Esophagus muscularis mucosa (tissue), 4 donors: Measurements from ENCODE around the gene DDX53.

Experiments used
- CTCF ChIP-seq, 3 experiments: fragments of 200-600 bp in 2 of 3; fragments of 450-650 bp in 1 of 3; sonication (generic) in 2 of 3; IDR thresholded peaks; one replicate each; pipeline ENCODE4 v1.5.1; 2017 to 2019; ENCODE audit warnings: antibody characterized with exemption in 3 of 3, mild to moderate bottlenecking in 2 of 3, moderate library complexity in 1 of 3
- EP300 ChIP-seq: sonication (generic); formaldehyde crosslinking; IDR thresholded peaks from one replicate; pipeline ENCODE4 v1.6.1; 2017; ENCODE audit warnings: antibody characterized with exemption
- POLR2A ChIP-seq: fragments of 450-650 bp; IDR thresholded peaks from one replicate; pipeline ENCODE4 v1.6.1; 2017; ENCODE audit warnings: antibody characterized with exemption, moderate library complexity, mild to moderate bottlenecking, low read depth
- POLR2AphosphoS5 ChIP-seq, 2 donors: sonication (generic); formaldehyde crosslinking; IDR thresholded peaks; one replicate each; pipeline ENCODE4 v1.6.1; 2017; ENCODE audit warnings: antibody characterized with exemption in 2 of 2

- TF ChIP-seq CTCF (IDR thresholded peaks at IDR 0.05) (no peak), POLR2AphosphoS5 (IDR thresholded peaks at IDR 0.05) (no peak), POLR2A (no peak), EP300 (no peak)
These were observed 30.3 kb upstream of the DDX53 start for GRCh38 chrX:22969411-22969810.
